GM12865 (cell line): ENCODE measurements around the gene DNAJC6.
"Not testable (repeated sequence)": the region's sequence is repeated elsewhere in the genome, so short reads cannot be mapped to it uniquely, and the experiment has no call there.

Experiments
- DNase-seq: peaks from one replicate; pipeline ENCODE4 v3.0.0; 2010; ENCODE audit warnings: low read depth
- H3K4me3 ChIP-seq: 2 replicates; pipeline ENCODE4 v1.5.1; 2011; ENCODE audit warnings: mild to moderate bottlenecking, low read depth, low read length, control low read depth
- TF ChIP-seq, protein P1 (sequence below): IDR thresholded peaks from 2 replicates; pipeline ENCODE4 v1.5.1; 2011; ENCODE audit warnings: low read length, control low read depth, low read depth, inconsistent platforms; ENCODE audit not compliant: insufficient read depth; ENCODE audit errors: missing control alignments

Gene DNAJC6

GRCh38 chr1:65277605-65278347 is 31.6 kb upstream of the DNAJC6 start:
- TF ChIP-seq, protein P1, sequence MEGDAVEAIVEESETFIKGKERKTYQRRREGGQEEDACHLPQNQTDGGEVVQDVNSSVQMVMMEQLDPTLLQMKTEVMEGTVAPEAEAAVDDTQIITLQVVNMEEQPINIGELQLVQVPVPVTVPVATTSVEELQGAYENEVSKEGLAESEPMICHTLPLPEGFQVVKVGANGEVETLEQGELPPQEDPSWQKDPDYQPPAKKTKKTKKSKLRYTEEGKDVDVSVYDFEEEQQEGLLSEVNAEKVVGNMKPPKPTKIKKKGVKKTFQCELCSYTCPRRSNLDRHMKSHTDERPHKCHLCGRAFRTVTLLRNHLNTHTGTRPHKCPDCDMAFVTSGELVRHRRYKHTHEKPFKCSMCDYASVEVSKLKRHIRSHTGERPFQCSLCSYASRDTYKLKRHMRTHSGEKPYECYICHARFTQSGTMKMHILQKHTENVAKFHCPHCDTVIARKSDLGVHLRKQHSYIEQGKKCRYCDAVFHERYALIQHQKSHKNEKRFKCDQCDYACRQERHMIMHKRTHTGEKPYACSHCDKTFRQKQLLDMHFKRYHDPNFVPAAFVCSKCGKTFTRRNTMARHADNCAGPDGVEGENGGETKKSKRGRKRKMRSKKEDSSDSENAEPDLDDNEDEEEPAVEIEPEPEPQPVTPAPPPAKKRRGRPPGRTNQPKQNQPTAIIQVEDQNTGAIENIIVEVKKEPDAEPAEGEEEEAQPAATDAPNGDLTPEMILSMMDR = no peak
- no peak for DNase-seq

DNA sequence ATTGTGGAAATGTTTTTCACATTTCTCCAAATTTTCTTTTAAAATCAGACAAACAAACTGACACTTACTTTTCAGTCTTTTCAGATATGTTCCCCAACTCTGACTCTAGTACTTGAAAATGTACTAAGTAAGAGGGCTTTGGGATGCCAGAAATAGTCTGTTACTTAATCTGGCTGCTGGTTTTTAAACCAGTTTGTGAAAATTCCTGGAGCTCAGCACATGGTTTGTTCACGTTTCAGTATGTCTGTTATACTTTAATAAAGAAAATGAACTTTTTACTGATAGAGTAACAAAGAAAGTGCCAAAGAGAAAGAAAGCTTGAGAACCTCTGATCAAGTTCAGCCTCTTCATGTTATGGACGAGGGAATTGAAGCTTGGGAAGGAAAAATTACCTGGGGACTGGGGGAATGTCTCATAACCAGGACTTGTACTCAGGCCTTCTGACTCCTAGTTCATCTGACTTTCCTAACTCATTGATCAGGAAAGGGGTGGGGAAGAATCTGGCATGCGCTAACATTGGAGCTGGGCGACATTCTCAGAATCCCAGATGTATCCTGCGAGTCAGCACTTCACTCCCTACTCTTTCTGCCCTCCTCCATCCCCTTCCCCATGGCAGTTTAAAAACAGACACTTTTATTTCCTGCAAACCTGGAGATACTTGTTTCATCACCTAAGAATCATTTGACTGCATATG is 30.8 kb upstream of the DNAJC6 start:
- TF ChIP-seq, protein P1 = no peak
- no peak for DNase-seq
- no peak overlapping the region for H3K4me3 ChIP-seq

More at GRCh38 chr1:65277605-65278347, 31.6 kb upstream of the DNAJC6 start:
- no peak overlapping the region for H3K4me3 ChIP-seq

GRCh38 chr1:65279070-65279779 is 30.1 kb upstream of the DNAJC6 start:
- TF ChIP-seq, protein P1 = no peak
- H3K4me3 ChIP-seq = no peak overlapping the region
- DNase-seq = no peak

DNA sequence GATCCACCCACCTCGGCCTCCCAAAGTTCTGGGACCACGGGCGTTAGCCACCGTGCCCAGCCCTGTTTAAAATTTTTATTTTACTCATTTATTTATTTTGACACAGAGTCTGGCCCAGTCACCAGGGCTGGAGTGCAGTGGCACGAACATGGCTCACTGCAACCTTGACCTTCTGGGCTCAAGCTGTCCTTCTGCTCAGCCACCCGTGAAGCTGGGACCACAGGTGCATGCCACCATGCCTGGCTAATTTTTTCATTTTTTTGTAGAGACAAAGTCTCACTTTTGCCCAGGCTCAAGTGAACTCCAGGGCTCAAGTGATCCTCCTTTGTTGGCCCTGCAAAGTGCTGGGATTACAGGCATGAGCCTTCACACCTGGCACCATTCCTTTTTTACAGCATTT is 27.5 kb upstream of the DNAJC6 start:
- TF ChIP-seq, protein P1 = no peak
- DNase-seq = peak; percentile 66
- H3K4me3 ChIP-seq = no peak overlapping the region

DNA sequence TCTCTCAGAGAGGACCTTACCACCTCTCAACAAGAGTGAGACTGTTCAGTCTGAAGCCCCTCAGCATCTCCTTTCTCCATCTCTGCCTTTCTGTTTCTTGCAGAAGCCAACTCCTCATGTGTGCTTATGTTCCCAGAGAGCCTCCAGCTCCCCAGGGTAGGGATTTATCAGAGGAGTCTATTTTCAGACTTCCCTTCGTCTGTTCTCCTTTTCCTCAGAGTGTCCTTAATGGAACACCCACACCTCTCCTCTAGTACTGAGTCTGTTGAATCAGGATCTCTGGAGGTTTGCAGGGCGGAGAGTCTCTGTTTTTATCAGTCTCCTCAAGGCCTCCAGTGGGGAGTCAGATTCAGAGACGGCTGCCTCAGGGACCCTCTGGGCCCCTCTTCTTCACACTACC is 25.1 kb upstream of the DNAJC6 start:
- no peak overlapping the region for H3K4me3 ChIP-seq
- TF ChIP-seq, protein P1 = no peak
- no peak for DNase-seq

DNA sequence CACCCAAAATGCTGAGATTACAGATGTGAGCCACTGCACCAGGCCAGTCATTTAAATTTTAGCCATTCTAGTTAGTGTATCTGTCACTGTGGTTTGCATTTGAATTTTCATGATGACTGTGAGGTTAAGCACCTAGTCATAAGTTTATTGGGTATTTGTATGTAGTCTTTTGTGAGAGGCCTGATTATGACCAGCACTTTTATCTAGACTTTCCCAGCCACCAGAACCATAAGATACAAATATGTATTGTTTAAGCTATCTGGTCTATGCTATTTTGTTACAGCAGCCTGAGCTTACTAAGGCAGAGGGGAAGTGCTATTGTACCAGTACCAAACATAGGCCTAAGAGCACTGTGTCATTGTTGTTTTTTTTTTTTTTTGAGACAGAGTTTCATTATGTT is 19.9 kb upstream of the DNAJC6 start:
- peak; percentile 48 for DNase-seq
- TF ChIP-seq, protein P1 = no peak

DNA sequence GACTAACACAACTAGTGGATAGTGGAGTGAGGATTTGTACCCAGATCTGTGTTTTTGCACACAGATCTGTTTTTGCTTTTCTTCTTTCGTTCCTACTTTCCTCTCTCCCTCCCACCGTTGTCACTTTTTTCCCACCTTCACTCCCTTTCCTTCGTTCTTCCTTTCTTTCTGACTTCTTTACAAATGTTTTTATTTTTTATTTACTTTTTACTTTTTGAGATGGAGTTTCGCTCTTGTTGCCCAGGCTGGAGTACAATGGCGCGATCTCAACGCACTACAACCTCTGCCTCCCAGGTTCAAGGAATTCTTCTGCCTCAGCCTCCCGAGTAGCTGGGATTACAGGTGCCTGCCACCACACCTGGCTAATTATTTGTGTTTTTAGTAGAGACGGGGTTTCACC is 17.5 kb upstream of the DNAJC6 start:
- DNase-seq = not testable (repeated sequence)

More for the DNA sequence above, 19.9 kb upstream of the DNAJC6 start:
- H3K4me3 ChIP-seq = no peak overlapping the region

More for the DNA sequence above, 17.5 kb upstream of the DNAJC6 start:
- H3K4me3 ChIP-seq = not testable (repeated sequence)
